KG1 (cell line): ENCODE results near the gene IQCE.
"Not testable (repeated sequence)": the region's sequence is repeated elsewhere in the genome, so short reads cannot be mapped to it uniquely, and the experiment has no call there.

Experiments
- DNase-seq: peaks from one replicate; lab custom pipeline; 2025; lab: John Stamatoyannopoulos, UW

The IQCE gene

GRCh38 chr7:2521952-2522591 lies 36.7 kb upstream of the IQCE start:
- peak; percentile 26 for DNase-seq

- DNase-seq = no peak
Observed at GRCh38 chr7:2522780-2523433, 35.9 kb upstream of the IQCE start.

- no peak for DNase-seq
Observed at GRCh38 chr7:2523461-2523936, 35.3 kb upstream of the IQCE start.

GRCh38 chr7:2523941-2524807 lies 34.6 kb upstream of the IQCE start:
- DNase-seq = no peak

- no peak for DNase-seq
Observed at GRCh38 chr7:2524808-2525657, 33.7 kb upstream of the IQCE start.

- DNase-seq = no peak
Observed at GRCh38 chr7:2525658-2526630, 32.8 kb upstream of the IQCE start.

GRCh38 chr7:2526659-2527504 lies 31.9 kb upstream of the IQCE start:
- DNase-seq = no peak

- no peak for DNase-seq
Observed at GRCh38 chr7:2527505-2528467, 31.0 kb upstream of the IQCE start.

GRCh38 chr7:2528481-2529095 lies 30.2 kb upstream of the IQCE start:
- no peak for DNase-seq

GRCh38 chr7:2529161-2530070 lies 29.4 kb upstream of the IQCE start:
- DNase-seq = peak; percentile 79

GRCh38 chr7:2530071-2530987 lies 28.4 kb upstream of the IQCE start:
- peak; percentile 79 for DNase-seq

GRCh38 chr7:2530994-2531795 lies 27.6 kb upstream of the IQCE start:
- not testable (repeated sequence) for DNase-seq

- not testable (repeated sequence) for DNase-seq
Observed at GRCh38 chr7:2531796-2532110, 27.0 kb upstream of the IQCE start.

GRCh38 chr7:2532199-2532772 lies 26.5 kb upstream of the IQCE start:
- not testable (repeated sequence) for DNase-seq

- DNase-seq = not testable (repeated sequence)
Observed at GRCh38 chr7:2532816-2533215, 26.0 kb upstream of the IQCE start.
